CD4-positive, alpha-beta T cell treated with Interleukin-10 for 1 hour (primary cell): ENCODE data around the gene RASL12.
A peak's percentile ranks its signal among the peaks of the same experiment; 100 is the strongest.
"Not testable (repeated sequence)": the region's sequence is repeated elsewhere in the genome, so short reads cannot be mapped to it uniquely, and the experiment has no call there.

Experiments
- DNase-seq: peaks from one replicate; pipeline ENCODE4 v3.0.0-alpha.2; 2020

The RASL12 gene

GRCh38 chr15:65067645-65068402 lies at the start of gene RASL12:
TSS of gene RASL12 (minus strand) at chr15:65067991. CDS start at chr15:65067835, 156 bp downstream.
- no peak for DNase-seq

- no peak for DNase-seq
These were observed 47.8 kb upstream of the RASL12 start for GRCh38 chr15:65115542-65115941.

- no peak for DNase-seq
These were observed 47.3 kb upstream of the RASL12 start, which contains the start of gene UBAP1L for GRCh38 chr15:65115086-65115485. TSS of gene UBAP1L (minus strand) at chr15:65115200. CDS start at chr15:65106215, 8,985 bp downstream.

- DNase-seq: no peak
These were observed 43.0 kb upstream of the RASL12 start for GRCh38 chr15:65110676-65111292.

GRCh38 chr15:65106011-65106590 lies 38.3 kb upstream of the RASL12 start:
- no peak for DNase-seq

- DNase-seq: no peak
These were observed 37.2 kb upstream of the RASL12 start for GRCh38 chr15:65105038-65105437.

GRCh38 chr15:65102912-65103311 lies 35.1 kb upstream of the RASL12 start:
- no peak for DNase-seq

GRCh38 chr15:65101891-65102708 lies 34.3 kb upstream of the RASL12 start:
- no peak for DNase-seq

- DNase-seq: peak; percentile 54
These were observed 33.7 kb upstream of the RASL12 start for GRCh38 chr15:65101411-65101890.

GRCh38 chr15:65100442-65100841 lies 32.7 kb upstream of the RASL12 start:
- DNase-seq: no peak

GRCh38 chr15:65099801-65100200 lies 32.0 kb upstream of the RASL12 start:
- DNase-seq: not testable (repeated sequence)

GRCh38 chr15:65099336-65099735 lies 31.5 kb upstream of the RASL12 start:
- no peak for DNase-seq

- DNase-seq: no peak
These were observed 30.0 kb upstream of the RASL12 start for GRCh38 chr15:65097651-65098263.

GRCh38 chr15:65096481-65097385 lies 28.9 kb upstream of the RASL12 start:
- no peak for DNase-seq

- no peak for DNase-seq
These were observed 27.9 kb upstream of the RASL12 start for GRCh38 chr15:65095747-65096104.

- DNase-seq: no peak
These were observed 27.4 kb upstream of the RASL12 start for GRCh38 chr15:65095011-65095746.

GRCh38 chr15:65094294-65094995 lies 26.7 kb upstream of the RASL12 start:
- no peak for DNase-seq

- DNase-seq: not testable (repeated sequence)
These were observed 26.0 kb upstream of the RASL12 start for GRCh38 chr15:65093793-65094170.

- DNase-seq: no peak
These were observed 25.4 kb upstream of the RASL12 start for GRCh38 chr15:65092911-65093792.
